H1 (cell line): ENCODE measurements around the gene PGAM2. TPM values are rescaled to one million over a fixed set of nuclear protein-coding genes. Genes with fewer than 3 reads are reported as not detected.

Experiments used
- CTCF ChIA-PET: fragments of 300-600 bp; sonication (Branson Sonifier 250); formaldehyde crosslinking; loops from one replicate; lab custom pipeline; 2021; ENCODE audit not compliant: partially characterized antibody; lab: Charles Lee
- POLR2A ChIA-PET: fragments of 300-600 bp; sonication (Branson Sonifier 250); formaldehyde crosslinking; loops from one replicate; lab custom pipeline; 2021; ENCODE audit warnings: inconsistent platforms; ENCODE audit not compliant: partially characterized antibody; lab: Charles Lee
- DNase-seq, 2 experiments: peaks; one replicate each; pipeline versions ENCODE4 v3.0.0 to v3.0.0-alpha.2; 2010 to 2022; ENCODE audit warnings: low spot score in 2 of 2, low read depth in 1 of 2, mixed read lengths in 1 of 2
- FAIRE-seq: peaks from 2 replicates; lab custom pipeline; 2011; peaks lifted over from hg19 to GRCh38; lab: Jason Lieb, UNC
- H2AFZ ChIP-seq: 2 replicates; pipeline ENCODE4 v1.8.1; 2012; ENCODE audit warnings: low read length, inconsistent platforms
- H2AK5ac ChIP-seq: 2 replicates; pipeline ENCODE4 v1.6.1; 2013; ENCODE audit warnings: low read depth, low read length
- H2BK120ac ChIP-seq: replicated peaks from 2 replicates; pipeline ENCODE3; 2013; ENCODE audit warnings: low read depth, low read length, inconsistent platforms
- H2BK12ac ChIP-seq: 2 replicates; pipeline ENCODE4 v1.6.1; 2013; ENCODE audit warnings: low read depth, low read length
- H2BK15ac ChIP-seq: 2 replicates; pipeline ENCODE4 v1.6.1; 2013; ENCODE audit warnings: low read length
- H2BK20ac ChIP-seq: 2 replicates; pipeline ENCODE4 v1.6.1; 2013; ENCODE audit warnings: low read length
- H2BK5ac ChIP-seq: 2 replicates; pipeline ENCODE4 v1.6.1; 2013; ENCODE audit warnings: low read depth, low read length
- H3K14ac ChIP-seq: 2 replicates; pipeline ENCODE4 v1.6.1; 2013; ENCODE audit warnings: inconsistent platforms; ENCODE audit not compliant: insufficient read length
- H3K18ac ChIP-seq: 2 replicates; pipeline ENCODE4 v1.6.1; 2013; ENCODE audit warnings: low read length; ENCODE audit errors: extremely low read depth
- H3K23ac ChIP-seq: 2 replicates; pipeline ENCODE4 v1.6.1; 2013; ENCODE audit warnings: inconsistent platforms; ENCODE audit not compliant: insufficient read length
- H3K23me2 ChIP-seq: 2 replicates; pipeline ENCODE4 v1.6.1; 2013; ENCODE audit warnings: low read depth, low read length
- H3K27ac ChIP-seq: 2 replicates; pipeline ENCODE4 v1.6.1; 2011; ENCODE audit warnings: low read depth, low read length, inconsistent platforms
- H3K27me3 ChIP-seq, 4 experiments: replicated peaks in 1 of 4; 1 replicate in 1 of 4; 2 replicates in 3 of 4; pipeline versions ENCODE4 v1.6.1 to v1.8.1; 2011 to 2013; ENCODE audit warnings: low read length in 3 of 4, mild to moderate bottlenecking in 3 of 4, inconsistent platforms in 2 of 4, mixed read lengths in 2 of 4, moderate library complexity in 1 of 4; ENCODE audit not compliant: control insufficient read depth in 3 of 4, insufficient read depth in 3 of 4; ENCODE audit errors: extremely low read depth in 1 of 4
- H3K36me3 ChIP-seq, 4 experiments: 2 replicates each; pipeline versions ENCODE4 v1.6.1 to v1.8.1; 2011 to 2013; ENCODE audit warnings: mild to moderate bottlenecking in 4 of 4, low read length in 3 of 4, moderate library complexity in 2 of 4, control low read depth in 1 of 4, inconsistent platforms in 1 of 4; ENCODE audit not compliant: insufficient read depth in 4 of 4, control insufficient read depth in 2 of 4
- H3K4ac ChIP-seq: replicated peaks from 2 replicates; pipeline ENCODE3; 2013; ENCODE audit warnings: low read length, low read depth, mixed read lengths, inconsistent platforms; ENCODE audit not compliant: insufficient read length
- H3K4me1 ChIP-seq, 4 experiments: replicated peaks in 1 of 4; 1 replicate in 1 of 4; 2 replicates in 3 of 4; pipeline versions ENCODE4 v1.6.1 to v1.8.1; 2011 to 2013; ENCODE audit warnings: low read length in 3 of 4, inconsistent platforms in 2 of 4, mixed read lengths in 1 of 4; ENCODE audit not compliant: insufficient read depth in 4 of 4, control insufficient read depth in 3 of 4
- H3K4me2 ChIP-seq, 2 experiments: 2 replicates each; pipeline versions ENCODE4 v1.6.1 to v1.8.1; 2011 to 2013; ENCODE audit warnings: low read depth in 2 of 2, low read length in 2 of 2, control low read depth in 1 of 2, inconsistent platforms in 1 of 2, mild to moderate bottlenecking in 1 of 2; ENCODE audit not compliant: insufficient read depth in 1 of 2
- H3K4me3 ChIP-seq, 4 experiments: fragments of 200-600, 300-600 bp in 1 of 4; sonication (generic), shearing (Covaris generic), sonication (Bioruptor Twin) in 1 of 4; 2 replicates each; pipeline versions ENCODE4 v1.5.1 to v1.8.1; 2011 to 2016; ENCODE audit warnings: low read length in 4 of 4, low read depth in 3 of 4, control low read depth in 2 of 4, inconsistent platforms in 2 of 4, mild to moderate bottlenecking in 2 of 4, mixed read lengths in 1 of 4, moderate library complexity in 1 of 4; ENCODE audit not compliant: insufficient read depth in 2 of 4; ENCODE audit errors: extremely low read depth in 1 of 4
- H3K56ac ChIP-seq: replicated peaks from 2 replicates; pipeline ENCODE3; 2013; ENCODE audit warnings: low read depth, mild to moderate bottlenecking, mixed read lengths, low read length, inconsistent platforms; ENCODE audit not compliant: insufficient read length
- H3K79me1 ChIP-seq: 2 replicates; pipeline ENCODE4 v1.6.1; 2013; ENCODE audit warnings: low read depth, low read length, control low read depth
- H3K79me2 ChIP-seq, 2 experiments: 2 replicates each; pipeline versions ENCODE4 v1.6.1 to v1.8.1; 2012 to 2013; ENCODE audit warnings: low read length in 2 of 2, mild to moderate bottlenecking in 2 of 2, inconsistent platforms in 1 of 2; ENCODE audit not compliant: insufficient read depth in 2 of 2, control insufficient read depth in 1 of 2
- H3K9ac ChIP-seq, 4 experiments: replicated peaks in 1 of 4; 1 replicate in 1 of 4; 2 replicates in 3 of 4; pipeline versions ENCODE4 v1.6.1 to v1.8.1; 2011 to 2013; ENCODE audit warnings: low read depth in 3 of 4, low read length in 3 of 4, control low read depth in 2 of 4, mild to moderate bottlenecking in 2 of 4, moderate library complexity in 2 of 4, inconsistent platforms in 1 of 4; ENCODE audit errors: extremely low read depth in 1 of 4
- H3K9me3 ChIP-seq, 2 experiments: 2 replicates each; pipeline versions ENCODE4 v1.6.1 to v1.8.1; 2012 to 2013; ENCODE audit warnings: mild to moderate bottlenecking in 2 of 2, moderate library complexity in 2 of 2, control low read depth in 1 of 2, inconsistent platforms in 1 of 2, low read depth in 1 of 2, low read length in 1 of 2, mixed read lengths in 1 of 2; ENCODE audit not compliant: insufficient read depth in 2 of 2
- H4K20me1 ChIP-seq, 2 experiments: replicated peaks in 1 of 2; 2 replicates each; pipeline versions ENCODE3 to v1.8.1; 2011 to 2013; ENCODE audit warnings: inconsistent platforms in 2 of 2, low read length in 2 of 2, mild to moderate bottlenecking in 1 of 2; ENCODE audit not compliant: insufficient read depth in 2 of 2, control insufficient read depth in 1 of 2
- H4K5ac ChIP-seq: 2 replicates; pipeline ENCODE4 v1.6.1; 2013; ENCODE audit warnings: low read length, low read depth, mixed read lengths, inconsistent platforms; ENCODE audit not compliant: insufficient read length
- H4K8ac ChIP-seq: 2 replicates; pipeline ENCODE4 v1.8.0; 2013; ENCODE audit warnings: mild to moderate bottlenecking, moderate library complexity, low read length, inconsistent platforms; ENCODE audit not compliant: insufficient read depth; ENCODE audit errors: extremely low read depth
- H4K91ac ChIP-seq: replicated peaks from 2 replicates; pipeline ENCODE3; 2013; ENCODE audit warnings: low read length, mixed read lengths, inconsistent platforms; ENCODE audit not compliant: insufficient read length
- POLR2A ChIP-seq, 2 experiments: IDR thresholded peaks; 1 replicate in 1 of 2; 2 replicates in 1 of 2; pipeline ENCODE4 v1.6.1; 2011; ENCODE audit warnings: low read depth in 2 of 2, low read length in 2 of 2, mild to moderate bottlenecking in 2 of 2; ENCODE audit errors: control extremely low read depth in 1 of 2
- RAD21 ChIP-seq, 2 experiments: IDR thresholded peaks in 1 of 2; conservative IDR thresholded peaks in 1 of 2; 2 replicates each; pipeline ENCODE4 v1.6.1; 2011; ENCODE audit warnings: low read depth in 2 of 2, low read length in 2 of 2, improper control_type of control experiment in 1 of 2, inconsistent platforms in 1 of 2, mild to moderate bottlenecking in 1 of 2, moderate library complexity in 1 of 2
- WGBS, 2 experiments: shearing (Covaris generic) in 1 of 2; methylation state at CpG; one replicate each; pipeline versions ENCODE4 v1.1.6 to v1.1.7; 2013 to 2015; ENCODE audit warnings: low lambda C conversion rate in 2 of 2, mixed read lengths in 2 of 2, inconsistent platforms in 1 of 2, low coverage in 1 of 2, missing lambda C conversion rate in 1 of 2; ENCODE audit not compliant: insufficient replicate concordance in 2 of 2, insufficient coverage in 1 of 2, insufficient read length in 1 of 2; ENCODE audit errors: extremely low coverage in 1 of 2, missing lambda C conversion rate in 1 of 2; 5-methylcytosine and 5-hydroxymethylcytosine counted together
- polyA plus RNA-seq, 7 experiments: library from polyadenylated mRNA; depleted of rRNA in 3 of 7; stranded (reverse) in 5 of 7; unstranded in 2 of 7; fragments of >200 nt in 5 of 7; fragments of 200-250 nt in 2 of 7; gene quantifications; 1 replicate in 5 of 7; 2 replicates in 1 of 7; 4 replicates in 1 of 7; pipeline versions ENCODE4 v1.2.1 to v1.2.3, GENCODE V29; 2011 to 2013; ENCODE audit warnings: missing spikeins in 2 of 7, mixed read lengths in 2 of 7
- total RNA-seq: library from RNA; stranded (reverse); fragmentation: NEBNext Ultra II Directional; extraction: Animal tissue kit (Norgen Biotek cat#: 25700); gene quantifications from 2 replicates; pipeline ENCODE4 v1.2.1, GENCODE V29; 2021
- TF ChIP-seq, protein P1 (sequence below), 3 experiments: IDR thresholded peaks; 1 replicate in 2 of 3; 2 replicates in 1 of 3; pipeline versions ENCODE4 v1.5.1 to v1.6.1; 2011; ENCODE audit warnings: low read length in 3 of 3, mild to moderate bottlenecking in 3 of 3, inconsistent platforms in 2 of 3, low read depth in 1 of 3, moderate library complexity in 1 of 3; ENCODE audit not compliant: insufficient read depth in 1 of 3; ENCODE audit errors: control extremely low read depth in 1 of 3

The PGAM2 gene
- total and polyA plus RNA-seq, 2 of the 8 experiments (the other 6 are each of a cell fraction or from before 2014, with no cell fraction given) = 2.1 to 2.9 TPM

DNA sequence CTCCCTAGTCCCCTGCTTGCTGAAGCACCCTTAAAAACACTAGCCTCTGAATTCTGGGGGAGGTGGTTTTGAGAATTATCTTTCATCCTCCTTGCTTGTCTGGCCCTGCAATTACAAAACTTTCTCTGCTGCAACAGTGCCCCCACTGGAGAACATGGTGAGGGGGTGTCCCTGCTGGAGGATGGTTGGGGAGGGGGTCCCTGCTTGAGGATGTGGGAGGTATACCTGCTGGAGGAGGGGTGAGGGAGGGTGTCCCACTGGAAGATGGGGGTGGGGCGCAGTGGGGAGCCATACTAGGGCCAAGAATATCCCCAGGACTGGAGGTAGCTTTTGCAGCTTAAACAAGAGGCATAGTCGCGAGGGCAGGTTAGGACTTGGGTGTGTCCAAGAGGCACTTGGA lies 20.2 kb upstream of the PGAM2 start:
- FAIRE-seq = no peak
- Histone ChIP-seq H3K14ac (no peak overlapping the region), H3K79me1 (no peaks in the 10 kb centered on the region), H4K8ac (no peak overlapping the region), H3K4ac (no peak overlapping the region), H3K27ac (no peak overlapping the region), H2BK120ac (no peak overlapping the region), H4K5ac (no peak overlapping the region), H3K4me1 (no peaks in the 10 kb centered on the region; a peak in 1 of 7 replicates), H2BK20ac (no peak overlapping the region), H3K9ac (no peak overlapping the region), H3K56ac (no peak overlapping the region), H3K4me3 (no peak overlapping the region), H2BK15ac (peak overlapping the region; percentile 88), H3K23me2 (peaks cover 4% of the 10 kb centered on the region; the same call in 1 of the 2 replicates), H3K79me2 (no peaks in the 10 kb centered on the region), H3K27me3 (no peaks in the 10 kb centered on the region; a peak in 2 of 7 replicates), H4K20me1 (no peaks in the 10 kb centered on the region), H3K18ac (no peak overlapping the region; the same call in 1 of the 2 replicates), H3K23ac (no peak overlapping the region), H3K9me3 (no peaks in the 10 kb centered on the region), H2BK12ac (no peak overlapping the region), H3K36me3 (no peaks in the 10 kb centered on the region), H2AFZ (no peak overlapping the region), H4K91ac (no peak overlapping the region), H2BK5ac (no peak overlapping the region), H2AK5ac (no peak overlapping the region)
- ChIA-PET POLR2A (interaction anchor here (0.7 to 1.5 kb wide), 2 partner anchors 11 to 39 kb away, joined by 3 read pairs; no protein-coding TSS in a partner anchor), CTCF (interaction anchor here (0.6 to 2.2 kb wide), 11 partner anchors 10 to 202 kb away, joined by 3 to 13 read pairs (median 3); no protein-coding TSS in a partner anchor)
- no peak for DNase-seq
- 83% methylated on average over 1 of the region's 3 CpGs; no CpG with 5 or more reads in 1 of the 2 experiments for WGBS, 2 experiments
- TF ChIP-seq RAD21 (IDR thresholded peaks at IDR 0.05 in 1 of 2, conservative IDR thresholded peaks at IDR 0.05 in 1 of 2; ENCODE audit: low read depth in 2 of 2, low read length in 2 of 2) (peak; percentile 7 to 10; a peak in 1 of 4 replicates), POLR2A (IDR thresholded peaks at IDR 0.05; ENCODE audit: control extremely low read depth in 1 of 2, low read depth in 2 of 2, low read length in 2 of 2) (no peak)
- TF ChIP-seq, protein P1, sequence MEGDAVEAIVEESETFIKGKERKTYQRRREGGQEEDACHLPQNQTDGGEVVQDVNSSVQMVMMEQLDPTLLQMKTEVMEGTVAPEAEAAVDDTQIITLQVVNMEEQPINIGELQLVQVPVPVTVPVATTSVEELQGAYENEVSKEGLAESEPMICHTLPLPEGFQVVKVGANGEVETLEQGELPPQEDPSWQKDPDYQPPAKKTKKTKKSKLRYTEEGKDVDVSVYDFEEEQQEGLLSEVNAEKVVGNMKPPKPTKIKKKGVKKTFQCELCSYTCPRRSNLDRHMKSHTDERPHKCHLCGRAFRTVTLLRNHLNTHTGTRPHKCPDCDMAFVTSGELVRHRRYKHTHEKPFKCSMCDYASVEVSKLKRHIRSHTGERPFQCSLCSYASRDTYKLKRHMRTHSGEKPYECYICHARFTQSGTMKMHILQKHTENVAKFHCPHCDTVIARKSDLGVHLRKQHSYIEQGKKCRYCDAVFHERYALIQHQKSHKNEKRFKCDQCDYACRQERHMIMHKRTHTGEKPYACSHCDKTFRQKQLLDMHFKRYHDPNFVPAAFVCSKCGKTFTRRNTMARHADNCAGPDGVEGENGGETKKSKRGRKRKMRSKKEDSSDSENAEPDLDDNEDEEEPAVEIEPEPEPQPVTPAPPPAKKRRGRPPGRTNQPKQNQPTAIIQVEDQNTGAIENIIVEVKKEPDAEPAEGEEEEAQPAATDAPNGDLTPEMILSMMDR (IDR thresholded peaks at IDR 0.05; ENCODE audit: control extremely low read depth in 1 of 3, insufficient read depth in 1 of 3, low read depth in 1 of 3, low read length in 3 of 3) = peak in 2 of 3 experiments; percentile 40 to 41; a peak in 2 of 4 replicates
- TF ChIP-seq, all 59 proteins: peak for 2
- no peak overlapping the region for H3K4me2 ChIP-seq
